Activated CD8-positive, alpha-beta memory T cell treated with anti-CD3 and anti-CD28 coated beads for 48 hours (primary cell): ENCODE results near the gene OR52E5.

ENCODE experiments used
- DNase-seq, 3 experiments: peaks; one replicate each; pipeline ENCODE4 v3.0.0-alpha.2; 2020; ENCODE audit warnings: low read depth in 2 of 3, low spot score in 2 of 3

Gene OR52E5

GRCh38 chr11:5932671-5933070, 39.7 kb downstream of the OR52E5 start:
- no peak for DNase-seq

GRCh38 chr11:5933116-5933515, 40.1 kb downstream of the OR52E5 start:
- DNase-seq = no peak

GRCh38 chr11:5937868-5938602, 45.0 kb downstream of the OR52E5 start:
- DNase-seq = no peak

GRCh38 chr11:5938603-5938965, 45.6 kb downstream of the OR52E5 start:
- DNase-seq = no peak

- no peak for DNase-seq
These were observed 47.7 kb downstream of the OR52E5 start for GRCh38 chr11:5940748-5941147.

GRCh38 chr11:5941951-5942350, 48.9 kb downstream of the OR52E5 start, which contains the start of gene OR56A3:
OR56A3 (plus strand) TSS chr11:5942251; CDS start chr11:5947347, 5,096 bp downstream.
- DNase-seq = no peak
